HL-60 (cell line): ENCODE data around the gene CAMK2B.

Experiments used
- DNase-seq, 2 experiments: peaks; one replicate each; pipeline ENCODE4 v3.0.0-alpha.2; 2010 to 2020; ENCODE audit warnings: low read depth in 1 of 2, low spot score in 1 of 2
- H3K27ac ChIP-seq: fragments of 250-450 bp; sonication (Bioruptor Pico); replicated peaks from 2 replicates; pipeline ENCODE4 v1.5.1; 2020; ENCODE audit warnings: mild to moderate bottlenecking, moderate library complexity
- H3K27me3 ChIP-seq: fragments of 250-450 bp; sonication (Bioruptor Pico); 2 replicates; pipeline ENCODE4 v1.5.1; 2021; ENCODE audit warnings: mild to moderate bottlenecking, moderate library complexity; ENCODE audit not compliant: insufficient read depth, poor library complexity, severe bottlenecking
- H3K4me3 ChIP-seq: replicated peaks from 2 replicates; pipeline ENCODE4 v1.5.1; 2011; ENCODE audit warnings: mild to moderate bottlenecking, control low read depth, low read length; ENCODE audit not compliant: insufficient read depth
- CTCF ChIP-seq: IDR thresholded peaks from one replicate; pipeline ENCODE4 v1.5.1; 2011; ENCODE audit warnings: low read length, control low read depth, inconsistent platforms; ENCODE audit not compliant: insufficient read depth
- GABPA ChIP-seq: IDR thresholded peaks from 2 replicates; pipeline ENCODE4 v1.6.1; 2012; ENCODE audit warnings: low read depth
- POLR2AphosphoS5 ChIP-seq: IDR thresholded peaks from 2 replicates; pipeline ENCODE4 v1.6.1; 2012; ENCODE audit warnings: low read depth
- REST ChIP-seq: IDR thresholded peaks from 2 replicates; pipeline ENCODE4 v1.6.1; 2012; ENCODE audit warnings: low read depth; ENCODE audit not compliant: insufficient replicate concordance
- SPI1 ChIP-seq: IDR thresholded peaks from 2 replicates; pipeline ENCODE4 v1.6.1; 2012; ENCODE audit warnings: low read depth, mild to moderate bottlenecking, borderline replicate concordance
- long read RNA-seq: library from polyadenylated mRNA; unstranded; transcript quantifications from one replicate; pipeline ENCODE4 v2.0.0, GENCODE V29; 2020

CAMK2B gene
- long read RNA-seq, partial matches to known transcripts = 0 of 1 reads
- long read RNA-seq, other reads (novel, unspliced or antisense) = 1 of 1 reads

GRCh38 chr7:44325201-44325671 lies at the start of gene CAMK2B:
CAMK2B (minus strand) TSS chr7:44325594; CDS start chr7:44325421, 173 bp downstream.
- TF ChIP-seq REST (no peak), CTCF (no peak), POLR2AphosphoS5 (no peak), GABPA (no peak), SPI1 (no peak)
- Histone ChIP-seq H3K4me3 (peak within 1 kb of the TSS; percentile 21; the same call in 1 of the 2 replicates), H3K27me3 (peaks cover 31% of the 10 kb centered on the region), H3K27ac (no peak within 1 kb of the TSS)
- no peak for DNase-seq

GRCh38 chr7:44374007-44374763 lies 48.8 kb upstream of the CAMK2B start:
- no peak overlapping the region for H3K27ac ChIP-seq
- no peak for DNase-seq
- TF ChIP-seq CTCF (no peak), POLR2AphosphoS5 (no peak), SPI1 (no peak), REST (no peak), GABPA (no peak)

GRCh38 chr7:44373418-44373740 lies 48.0 kb upstream of the CAMK2B start:
- TF ChIP-seq GABPA (no peak), REST (no peak), SPI1 (no peak), POLR2AphosphoS5 (no peak), CTCF (no peak)
- H3K27ac ChIP-seq = no peak overlapping the region
- no peak for DNase-seq
- H3K27me3 ChIP-seq = peaks cover 2% of the 10 kb centered on the region
- H3K4me3 ChIP-seq = no peak overlapping the region

More at GRCh38 chr7:44374007-44374763, 48.8 kb upstream of the CAMK2B start:
- Histone ChIP-seq H3K4me3 (no peak overlapping the region), H3K27me3 (no peaks in the 10 kb centered on the region)
